HG03432 (cell line): Measurements from ENCODE around the gene LCE4A.
"Not testable (repeated sequence)": the region's sequence is repeated elsewhere in the genome, so short reads cannot be mapped to it uniquely, and the experiment has no call there.

Source experiments
- ATAC-seq: cut with Tn5 transposase; IDR thresholded peaks from one replicate; pipeline ENCODE4 v1.9.1; 2021; ENCODE audit warnings: mild to moderate bottlenecking, moderate library complexity; ENCODE audit not compliant: unreplicated experiment

LCE4A gene, protein sequence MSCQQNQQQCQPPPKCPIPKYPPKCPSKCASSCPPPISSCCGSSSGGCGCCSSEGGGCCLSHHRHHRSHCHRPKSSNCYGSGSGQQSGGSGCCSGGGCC

DNA sequence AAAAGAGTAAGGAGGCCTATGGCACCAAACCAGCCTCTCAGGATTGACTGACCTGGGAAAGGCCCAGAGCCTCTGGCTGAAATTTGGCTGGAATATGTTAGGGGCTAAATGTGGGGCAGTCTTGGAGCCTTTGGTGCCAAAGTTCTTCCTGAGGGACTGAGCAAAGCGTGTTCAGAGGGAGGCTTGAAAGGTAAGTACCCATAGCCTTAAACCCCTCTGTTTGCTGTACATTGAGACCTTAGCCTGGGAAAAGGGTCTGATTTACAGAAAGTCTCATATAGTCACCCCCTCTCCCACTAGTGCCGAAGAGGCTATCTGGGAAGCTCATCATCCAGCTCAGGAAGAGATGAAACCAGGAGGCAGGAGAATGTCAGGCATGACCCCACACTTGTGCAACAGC lies at the start of gene LCE4A:
Gene LCE4A, plus strand, starts transcription at position 301 of the 400 bp plus-strand sequence. CDS start 916 bp downstream, outside the sequence.
- ATAC-seq, result no peak

DNA sequence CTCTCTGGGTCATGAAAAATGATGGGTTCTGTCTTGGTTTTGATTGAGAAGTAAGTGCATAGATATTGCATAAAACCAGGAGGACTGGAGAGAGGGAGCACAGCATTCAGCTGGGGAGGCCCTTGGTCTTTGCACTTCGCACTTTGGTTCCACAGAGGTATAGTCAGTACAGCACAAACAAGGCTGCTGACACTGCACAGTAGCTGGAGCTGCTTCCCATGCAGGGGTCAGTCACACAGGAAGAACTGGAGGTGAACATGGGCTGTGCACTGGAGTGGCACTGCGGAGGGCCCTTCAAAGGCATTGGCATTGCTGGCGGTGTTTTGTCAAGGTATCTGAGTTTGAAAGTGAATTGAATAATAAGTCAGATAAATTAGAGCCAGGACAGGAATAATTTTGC lies 49.3 kb upstream of the LCE4A start:
- no peak for ATAC-seq

DNA sequence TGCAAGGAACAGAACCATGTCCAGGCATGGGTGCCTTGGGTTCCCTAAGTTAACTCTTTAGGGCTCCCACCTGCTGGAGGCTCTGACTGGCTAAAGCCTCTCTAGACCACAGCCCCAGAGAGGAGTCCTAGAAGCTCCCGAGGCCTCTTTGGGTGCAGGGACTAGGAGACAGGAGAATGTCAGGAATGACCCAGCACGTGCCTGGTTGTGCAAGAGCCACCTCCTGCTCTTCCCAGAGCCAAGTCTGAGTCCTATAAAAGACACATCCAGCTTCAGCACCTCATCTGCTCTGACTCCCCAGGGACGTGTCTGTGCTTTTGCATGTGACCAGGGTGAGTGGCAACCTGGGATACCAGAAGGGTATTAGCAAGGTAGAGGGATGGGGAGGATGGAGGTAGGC lies 44.9 kb upstream of the LCE4A start, which contains the start of gene LCE2D:
Gene LCE2D, plus strand, starts transcription at position 283 of the 400 bp plus-strand sequence. CDS start 726 bp downstream, outside the sequence.
- ATAC-seq, result no peak

DNA sequence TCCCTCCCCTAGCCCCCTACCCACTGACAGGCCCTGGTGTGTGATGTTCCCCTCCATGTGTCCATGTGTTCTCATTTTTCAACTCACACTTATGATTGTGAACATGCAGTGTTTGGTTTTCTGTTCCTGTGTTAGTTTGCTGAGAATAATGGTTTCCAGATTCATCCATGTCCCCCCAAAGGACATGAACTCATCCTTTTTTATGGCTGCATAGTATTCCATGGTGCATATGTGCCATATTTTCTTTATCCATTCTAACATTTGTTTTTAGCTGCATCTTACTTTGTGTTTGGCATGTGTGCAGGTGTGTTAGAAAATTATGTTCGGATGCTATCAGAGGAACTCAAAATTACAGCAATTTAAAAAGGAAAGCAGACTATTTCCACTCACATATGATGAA lies 41.8 kb upstream of the LCE4A start:
- not testable (repeated sequence) for ATAC-seq

DNA sequence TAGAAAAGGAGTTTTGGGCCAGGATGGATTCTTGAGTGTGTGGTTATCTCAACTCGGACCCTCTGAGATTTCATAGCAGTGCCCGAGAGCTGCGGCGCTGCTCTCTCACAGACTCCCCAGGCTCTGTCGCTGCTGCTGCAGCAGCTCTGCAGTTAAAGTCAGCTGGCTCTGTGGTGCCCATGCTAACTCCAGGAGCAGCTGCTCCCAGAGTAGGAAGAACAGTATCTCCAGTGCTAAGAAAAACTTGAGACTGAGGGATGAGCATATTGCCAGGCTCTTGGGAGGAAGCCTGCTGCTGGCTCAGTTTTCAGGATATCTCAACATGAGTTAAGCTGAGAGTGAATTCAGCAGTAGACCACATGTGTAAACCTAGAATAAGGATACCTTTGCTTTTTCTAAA lies 40.3 kb upstream of the LCE4A start:
- ATAC-seq, result no peak

DNA sequence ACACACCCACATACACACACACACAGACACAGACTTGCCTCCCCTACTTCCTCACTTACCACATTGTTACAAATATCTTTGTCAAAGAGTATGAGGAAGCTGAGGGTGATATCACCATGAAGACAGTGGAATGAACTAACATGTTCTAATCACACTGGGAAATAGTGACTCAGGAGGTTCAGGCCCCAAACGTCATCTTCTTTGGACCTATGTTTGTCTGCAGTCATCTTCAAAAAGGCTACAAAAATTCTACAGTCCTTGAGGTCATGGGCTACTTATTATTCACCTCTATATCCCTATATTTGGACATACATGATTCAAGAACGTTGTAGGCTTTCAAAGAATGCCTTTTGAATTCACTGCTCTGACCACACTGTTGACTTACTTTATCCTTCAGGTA lies 34.9 kb upstream of the LCE4A start:
- ATAC-seq, result no peak

DNA sequence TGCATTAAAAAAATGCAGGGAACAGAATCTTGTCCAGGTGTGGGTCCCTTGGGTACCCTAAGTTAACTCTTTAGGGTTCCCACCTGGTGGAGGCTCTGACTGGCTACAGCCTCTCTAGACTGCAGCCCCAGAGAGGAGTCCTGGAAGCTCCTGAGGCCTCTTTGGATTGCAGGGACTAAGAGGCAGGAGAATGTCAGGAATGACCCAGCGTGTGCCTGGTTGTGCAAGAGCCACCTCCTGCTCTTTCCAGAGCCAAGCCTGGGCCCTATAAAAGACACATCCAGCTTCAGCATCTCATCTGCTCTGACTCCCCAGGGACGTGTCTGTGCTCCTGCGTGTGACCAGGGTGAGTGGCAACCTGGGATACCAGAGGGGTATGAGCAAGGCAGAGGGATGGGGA lies 33.0 kb upstream of the LCE4A start, which contains the start of gene LCE2C:
Gene LCE2C, plus strand, starts transcription at position 297 of the 400 bp plus-strand sequence. CDS start 737 bp downstream, outside the sequence.
- not testable (repeated sequence) for ATAC-seq

DNA sequence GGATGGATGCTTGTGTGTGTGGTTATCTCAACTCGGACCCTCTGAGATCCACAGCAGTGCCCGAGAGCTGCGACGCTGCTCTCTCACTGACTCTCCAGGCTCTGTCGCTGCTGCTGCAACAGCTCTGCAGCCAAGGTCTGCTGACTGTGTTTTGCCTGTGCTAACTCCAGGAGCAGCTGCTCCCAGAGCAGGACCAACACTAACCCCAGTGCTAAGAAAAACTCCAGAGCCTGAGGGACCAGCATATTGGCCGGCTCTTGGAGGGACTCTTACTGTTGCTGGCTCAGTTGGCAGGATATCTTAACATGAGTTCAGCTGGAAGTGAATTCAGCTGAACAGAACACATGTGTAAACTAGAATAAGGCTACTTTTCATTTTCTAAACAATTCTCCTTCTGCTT lies 28.5 kb upstream of the LCE4A start:
- no peak for ATAC-seq

DNA sequence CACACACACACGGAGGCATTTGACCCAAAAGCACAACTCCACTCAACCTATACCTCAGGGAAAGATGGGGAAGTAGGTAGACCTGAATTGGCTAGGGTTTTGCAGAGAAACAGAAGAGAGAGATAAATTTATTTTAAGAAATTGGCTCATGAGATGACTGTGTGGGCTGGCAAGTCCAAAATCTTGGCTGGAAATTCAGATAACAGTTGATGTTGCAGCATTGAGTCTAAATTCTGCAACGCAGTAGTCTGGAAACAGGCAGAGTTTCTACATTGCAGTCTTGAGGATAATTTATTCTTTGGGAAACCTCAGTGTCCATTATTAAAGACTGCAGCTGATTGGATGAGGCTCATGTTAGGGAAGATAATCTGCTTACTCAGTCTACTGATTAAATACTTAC lies 26.3 kb upstream of the LCE4A start:
- ATAC-seq, result no peak

DNA sequence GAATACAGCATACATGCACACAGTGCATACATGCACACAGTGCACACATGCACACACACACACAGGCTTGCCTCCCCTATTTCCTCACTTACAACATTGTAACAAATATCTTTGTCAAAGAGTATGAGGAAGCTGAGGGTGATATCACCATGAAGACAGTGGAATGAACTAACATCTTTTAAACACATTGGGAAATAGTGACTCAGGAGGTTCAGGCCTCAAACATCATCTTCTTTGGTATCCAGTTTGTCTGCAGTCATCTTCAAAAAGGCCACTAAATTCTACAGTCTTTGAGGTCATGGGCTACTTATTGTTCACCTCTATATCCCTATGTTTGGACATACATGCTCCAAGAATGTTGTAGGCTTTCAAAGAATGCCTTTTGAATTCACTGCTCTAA lies 24.1 kb upstream of the LCE4A start:
- no peak for ATAC-seq

DNA sequence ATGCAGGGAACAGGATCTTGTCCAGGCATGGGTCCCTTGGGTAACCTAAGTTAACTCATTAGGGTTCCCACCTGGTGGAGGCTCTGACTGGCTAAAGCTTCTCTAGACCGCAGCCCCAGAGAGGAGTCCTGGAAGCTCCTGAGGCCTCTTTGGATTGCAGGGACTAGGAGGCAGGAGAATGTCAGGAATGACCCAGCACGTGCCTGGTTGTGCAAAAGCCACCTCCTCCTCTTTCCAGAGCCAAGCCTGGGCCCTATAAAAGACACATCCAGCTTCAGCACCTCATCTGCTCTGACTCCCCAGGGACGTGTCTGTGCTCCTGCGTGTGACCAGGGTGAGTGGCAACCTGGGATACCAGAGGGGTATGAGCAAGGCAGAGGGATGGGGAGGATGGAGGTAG lies 22.1 kb upstream of the LCE4A start, which contains the start of gene LCE2B:
Gene LCE2B, plus strand, starts transcription at position 301 of the 400 bp plus-strand sequence. CDS start 721 bp downstream, outside the sequence.
- not testable (repeated sequence) for ATAC-seq

DNA sequence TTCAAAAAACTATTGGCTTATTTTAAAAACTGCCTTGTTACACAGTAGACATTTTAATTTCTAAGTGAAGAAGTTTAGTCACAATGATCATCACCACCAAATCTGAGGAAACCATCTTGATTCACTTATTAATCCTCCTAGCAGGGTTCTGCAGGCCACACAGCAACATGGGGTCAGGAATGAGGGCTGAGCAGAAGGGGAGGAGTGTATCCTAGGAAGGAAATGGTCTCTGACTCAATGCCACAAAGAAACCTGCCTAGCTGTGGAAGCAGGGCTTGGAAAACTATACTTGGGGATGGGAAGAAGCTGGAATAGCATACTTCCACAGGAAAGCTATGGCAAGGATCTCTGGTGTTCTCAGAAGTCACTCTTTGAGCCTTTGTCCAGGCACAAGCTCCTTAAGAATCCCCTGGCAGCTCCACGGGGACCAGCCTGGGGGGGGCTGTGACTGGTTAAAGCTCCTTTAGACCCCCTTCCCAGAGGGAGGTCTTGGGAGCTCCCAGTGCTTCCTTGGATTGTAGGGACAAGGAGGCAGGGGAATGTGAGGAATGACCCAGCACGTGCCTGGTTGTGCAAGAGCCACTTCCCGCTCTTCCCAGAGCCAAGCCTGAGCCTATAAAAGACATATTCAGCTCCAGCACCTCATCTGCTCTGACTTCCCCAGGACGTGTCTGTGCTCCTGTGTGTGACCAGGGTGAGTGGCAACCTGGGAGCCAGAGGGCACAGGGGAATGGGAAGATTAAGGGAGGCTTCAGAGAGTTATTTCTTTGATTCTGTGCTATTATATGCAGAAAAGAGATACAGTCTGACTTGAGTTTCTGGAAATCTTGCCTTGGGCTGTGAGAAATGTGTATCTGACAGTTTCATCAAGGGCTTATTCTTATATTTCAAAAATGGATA lies 10.0 kb upstream of the LCE4A start, which contains the start of gene LCE2A:
Gene LCE2A, plus strand, starts transcription at position 645 of the 900 bp plus-strand sequence. CDS start 557 bp downstream, outside the sequence.
- no peak for ATAC-seq

DNA sequence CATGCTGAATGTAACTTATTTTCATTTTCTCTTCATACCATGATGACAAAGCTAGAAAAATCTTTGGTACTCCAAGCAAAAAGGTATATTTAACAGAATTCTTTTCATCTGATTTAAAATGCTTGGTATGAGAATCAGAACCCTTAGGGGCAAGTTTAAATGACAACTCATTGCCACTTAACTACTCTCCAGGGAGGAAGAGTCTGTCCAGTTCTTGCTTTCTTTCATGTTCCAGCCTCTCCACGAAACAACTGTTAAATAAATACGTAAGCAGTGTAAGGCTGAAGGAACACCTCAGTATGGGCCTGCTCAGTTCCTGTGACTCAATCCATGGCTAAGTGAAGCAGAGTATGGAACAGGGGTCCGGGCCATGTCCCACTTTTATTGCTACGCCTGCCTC lies 8.2 kb upstream of the LCE4A start:
- no peak for ATAC-seq

DNA sequence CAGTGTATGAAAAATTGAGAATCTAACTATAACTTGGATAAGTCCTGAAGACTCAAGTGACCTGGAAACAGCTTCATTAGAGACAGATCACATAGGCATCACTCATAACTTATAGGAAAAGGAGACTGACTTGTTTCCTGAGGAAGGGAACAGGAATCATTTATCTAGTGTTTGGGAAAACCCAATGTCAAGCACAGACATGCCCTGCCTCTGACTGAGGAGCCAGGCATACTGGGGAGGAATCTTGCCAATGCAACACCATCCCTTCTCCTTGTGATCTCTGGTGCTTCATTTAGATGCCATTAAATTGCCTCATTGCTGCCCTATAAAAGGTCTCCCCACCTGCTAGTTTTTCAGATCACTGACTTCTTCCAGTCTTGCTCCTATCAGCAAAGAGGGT lies 10.3 kb downstream of the LCE4A start:
- no peak for ATAC-seq

DNA sequence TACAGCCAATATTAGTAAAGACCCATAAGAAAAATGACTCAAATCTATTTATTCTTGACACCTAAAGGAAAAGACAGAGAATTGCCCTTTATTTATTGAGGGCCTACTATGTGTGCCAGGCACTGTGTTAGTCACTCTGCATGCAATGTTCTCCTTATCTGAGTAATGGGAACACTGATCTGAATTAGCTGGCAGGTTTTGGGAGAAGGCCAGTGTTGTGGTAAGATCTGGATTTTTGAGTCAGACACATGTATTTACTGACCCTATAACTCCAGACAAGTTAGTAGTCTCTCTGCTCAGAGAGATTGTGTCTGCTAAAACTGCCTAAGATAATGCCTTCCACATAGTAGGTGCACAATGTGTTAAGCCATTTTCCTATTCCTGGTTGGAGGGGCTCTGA lies 17.3 kb downstream of the LCE4A start:
- ATAC-seq, result no peak

DNA sequence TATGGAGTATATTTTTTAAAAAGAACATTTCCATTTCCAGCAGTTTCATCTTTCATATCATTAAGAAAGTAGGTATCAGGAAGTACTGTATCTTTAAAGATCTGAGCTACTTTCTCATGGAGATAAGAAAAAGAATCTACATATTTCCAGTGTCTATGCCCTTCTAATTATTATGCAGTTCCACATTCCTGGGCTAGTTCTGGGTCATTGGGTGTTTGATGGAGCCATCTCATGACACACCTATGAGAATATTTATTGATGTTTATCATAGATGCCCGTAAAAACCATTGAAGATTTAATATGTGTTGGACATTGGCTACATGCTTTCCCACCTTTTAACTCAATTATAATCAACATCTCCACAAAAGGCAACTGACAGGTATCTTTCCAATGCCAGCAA lies 21.0 kb downstream of the LCE4A start:
- no peak for ATAC-seq

DNA sequence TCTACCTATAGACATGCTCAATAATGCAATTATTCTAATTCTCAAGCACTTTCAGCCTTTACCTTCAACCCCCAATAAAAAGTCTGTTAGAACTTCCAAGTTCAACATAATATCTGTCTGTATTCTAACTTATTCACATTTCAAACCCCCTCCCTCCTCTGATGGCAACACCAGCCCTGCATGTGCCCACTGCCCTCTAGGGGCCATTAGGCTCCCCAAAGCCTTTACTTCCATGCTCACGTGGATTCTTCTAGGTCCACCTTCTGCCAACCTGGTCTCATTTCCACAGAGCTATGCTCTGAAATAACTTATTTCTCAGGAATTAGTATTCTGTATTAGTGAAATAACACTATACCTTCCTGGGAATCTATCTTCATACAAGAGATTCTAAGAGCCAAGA lies 27.7 kb downstream of the LCE4A start:
- no peak for ATAC-seq

DNA sequence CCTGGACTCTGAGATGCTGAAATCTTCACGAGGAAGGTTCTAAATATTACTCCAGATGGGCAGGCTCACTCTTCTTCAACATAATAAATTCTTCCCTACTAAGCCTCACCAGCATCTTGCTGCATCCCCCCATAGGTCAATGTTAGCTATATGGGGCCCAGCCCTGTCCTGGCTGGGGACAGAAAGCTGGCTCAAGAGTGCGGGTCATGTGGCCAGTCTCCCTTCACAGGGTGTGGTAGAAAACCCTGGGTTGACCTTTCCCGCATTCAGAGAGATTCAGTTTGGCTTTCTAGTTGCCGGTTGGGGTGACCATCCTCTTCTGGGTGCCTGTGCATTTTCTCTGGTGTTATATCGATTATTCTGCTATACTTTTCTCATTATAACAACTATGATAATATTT lies 30.0 kb downstream of the LCE4A start:
- ATAC-seq, result no peak

DNA sequence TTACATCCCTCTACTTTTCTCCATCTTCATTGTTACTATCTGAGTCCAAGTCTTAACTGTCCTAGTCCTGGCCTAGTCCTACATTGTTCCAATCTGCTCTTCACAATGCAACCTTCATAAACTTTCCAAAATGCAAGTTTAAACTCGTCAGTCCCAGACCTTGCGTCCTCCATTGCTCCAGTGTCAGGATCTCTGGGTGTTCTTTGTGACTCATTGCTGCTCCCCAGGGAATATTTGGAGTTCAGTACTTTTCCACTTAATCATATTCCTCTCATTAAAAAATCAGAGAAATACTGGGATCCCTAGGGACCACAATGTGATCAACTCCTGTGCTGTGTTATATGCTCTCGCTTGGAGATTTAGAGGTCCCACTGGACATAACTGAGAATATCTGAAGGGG lies 31.9 kb downstream of the LCE4A start:
- ATAC-seq, result no peak

DNA sequence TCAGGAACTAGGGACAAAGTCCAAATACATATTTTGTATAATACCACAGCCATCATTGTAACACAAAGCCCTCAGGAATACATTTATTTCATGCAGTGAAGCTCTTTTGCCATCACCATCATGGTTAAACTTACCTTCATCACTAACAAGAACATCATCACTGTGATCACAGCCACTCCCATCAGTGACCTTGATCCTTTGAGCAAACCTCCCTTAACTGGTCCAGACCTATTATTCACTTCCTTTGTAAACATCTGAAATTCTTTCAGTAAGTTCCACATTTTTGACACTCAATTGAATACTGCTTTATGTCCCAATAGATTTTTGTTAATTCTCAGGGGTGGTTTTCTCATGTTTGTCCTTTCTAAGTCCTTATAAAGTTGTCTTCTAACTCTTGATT lies 33.7 kb downstream of the LCE4A start:
- no peak for ATAC-seq

DNA sequence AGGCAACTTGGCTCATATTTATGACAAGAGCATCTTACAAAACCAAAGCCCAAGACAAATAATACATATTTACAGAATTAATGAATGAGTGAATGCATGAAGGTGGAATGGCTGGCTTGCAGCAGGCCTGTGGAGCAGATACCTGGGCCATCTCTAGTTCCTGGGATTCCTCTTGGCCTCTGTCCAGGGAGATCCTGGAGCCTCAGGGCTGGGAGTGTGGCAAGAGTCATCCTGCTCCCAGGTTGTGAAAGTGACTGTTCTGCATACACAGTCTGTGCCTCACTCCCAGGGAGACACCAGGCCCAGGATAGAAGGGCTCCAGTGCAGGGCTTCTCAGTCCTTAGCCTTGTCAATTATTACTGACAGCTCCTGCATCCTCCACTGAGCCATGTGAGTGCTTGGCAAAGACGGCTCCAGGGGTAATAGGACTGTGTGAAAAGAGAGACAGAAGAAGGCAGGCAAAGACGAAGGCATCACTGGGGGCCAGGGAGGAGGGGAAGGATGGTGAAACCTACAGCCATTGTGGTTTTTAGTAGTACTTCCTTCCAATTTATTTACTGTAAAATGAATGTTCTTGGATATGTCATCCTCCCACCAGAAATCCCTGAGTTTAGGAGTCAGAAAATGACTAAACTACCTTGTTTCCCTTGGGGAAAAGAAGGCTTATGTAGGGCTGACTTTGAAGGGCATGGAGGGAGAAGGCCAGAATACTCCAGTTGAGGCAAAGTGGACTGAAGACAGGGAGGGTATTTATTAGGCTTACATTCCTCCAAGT lies 35.6 kb downstream of the LCE4A start:
- ATAC-seq, result no peak
